Type B pancreatic cell (in vitro differentiated cells): ENCODE measurements around the gene ISOC2. TPM values are rescaled to one million over a fixed set of nuclear protein-coding genes. Genes with fewer than 3 reads are reported as not detected.
A peak's percentile ranks its signal among the peaks of the same experiment; 100 is the strongest.

Experiments
- DNase-seq: peaks from one replicate; pipeline ENCODE4 v3.0.0; 2021; ENCODE audit warnings: mixed read lengths; ENCODE audit not compliant: unreplicated experiment; ENCODE audit errors: extremely low spot score
- H3K27ac Mint-ChIP-seq: 2 replicates; pipeline ENCODE4 v1.8.0; 2021; ENCODE audit warnings: mild to moderate bottlenecking, mixed read lengths
- H3K27me3 Mint-ChIP-seq: 2 replicates; pipeline ENCODE4 v1.8.0; 2021; ENCODE audit warnings: mixed read lengths
- H3K36me3 Mint-ChIP-seq: 2 replicates; pipeline ENCODE4 v1.8.0; 2021; ENCODE audit warnings: mixed read lengths
- H3K4me1 Mint-ChIP-seq: one replicate; pipeline ENCODE4 v1.8.0; 2021; ENCODE audit warnings: mixed read lengths; ENCODE audit not compliant: unreplicated experiment
- H3K4me3 Mint-ChIP-seq: 2 replicates; pipeline ENCODE4 v1.8.0; 2021; ENCODE audit warnings: mild to moderate bottlenecking, mixed read lengths
- H3K9me3 Mint-ChIP-seq: 2 replicates; pipeline ENCODE4 v1.8.0; 2021; ENCODE audit warnings: mixed read lengths
- CTCF ChIP-seq: fragments of 200-600 bp; sonication (generic); conservative IDR thresholded peaks from 2 replicates; pipeline ENCODE4 v1.5.0; 2021; ENCODE audit warnings: antibody characterized with exemption, mild to moderate bottlenecking
- total RNA-seq: library from RNA; stranded (reverse); gene quantifications from 2 replicates; pipeline ENCODE4 v1.2.1, GENCODE V29; 2021; ENCODE audit warnings: low replicate concordance

ISOC2 gene
- total RNA-seq, 1 donor from 2014 or later, result 47.5 TPM

DNA sequence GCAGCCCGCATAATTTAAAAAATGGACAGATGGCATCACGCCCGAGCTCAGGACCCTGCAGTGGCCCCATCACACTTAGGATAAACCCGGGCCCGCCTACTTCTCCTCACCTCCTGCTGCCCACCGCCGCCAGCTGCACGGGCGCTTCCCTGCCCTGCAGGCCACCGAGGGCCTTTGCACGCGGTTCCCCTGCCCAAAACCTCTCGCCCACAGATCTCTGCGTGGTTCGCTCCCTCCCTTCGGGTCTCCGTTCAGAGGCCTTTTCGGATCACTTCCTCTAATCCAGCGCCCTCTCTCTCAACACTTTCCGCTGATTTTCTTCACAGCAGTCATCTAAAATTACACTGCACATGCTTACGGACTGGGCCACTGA is 20.1 kb downstream of the ISOC2 start:
- DNase-seq, result no peak
- peaks cover 16% of the 10 kb centered on the region for H3K4me1 Mint-ChIP-seq
- no peak overlapping the region for H3K27ac Mint-ChIP-seq
- no peaks in the 10 kb centered on the region for H3K9me3 Mint-ChIP-seq
- H3K27me3 Mint-ChIP-seq, result peaks cover 81% of the 10 kb centered on the region
- H3K4me3 Mint-ChIP-seq, result peak overlapping the region; percentile 62
- H3K36me3 Mint-ChIP-seq, result peaks cover 8% of the 10 kb centered on the region
- TF ChIP-seq CTCF, result no peak

DNA sequence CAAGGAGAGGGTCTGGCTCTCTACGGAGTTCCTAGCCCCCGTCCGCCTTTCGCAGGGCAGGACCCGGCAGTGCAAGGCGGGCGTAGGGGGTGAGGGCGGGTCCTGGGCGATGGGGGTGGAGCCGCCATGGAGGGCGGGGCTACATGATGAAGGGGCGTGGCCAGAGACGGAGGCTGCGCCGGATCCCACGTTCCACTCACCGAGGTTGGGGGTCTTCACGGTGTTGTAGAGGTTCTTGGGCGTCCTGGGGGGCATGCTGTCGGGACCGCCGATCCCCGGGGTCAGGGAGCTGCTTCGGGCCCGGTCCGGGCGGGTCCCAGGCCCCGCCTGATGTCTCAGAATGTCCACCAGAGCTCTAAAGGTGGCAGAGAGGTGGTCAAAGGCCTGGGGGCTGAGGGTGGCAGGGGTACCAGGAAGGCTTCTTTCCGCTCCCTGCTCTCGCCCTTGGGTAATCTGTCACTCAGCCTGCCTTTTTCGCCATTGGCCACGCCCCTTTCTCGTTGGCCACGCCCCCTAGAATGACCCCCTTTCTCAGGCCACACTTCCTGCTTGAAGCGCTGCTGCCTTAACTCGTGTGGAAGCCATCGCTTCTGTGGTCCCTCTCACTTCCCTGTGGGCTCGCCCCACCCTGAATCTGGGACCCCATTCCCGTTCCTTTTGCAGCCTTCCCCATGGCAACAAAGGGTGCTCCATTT is 20.9 kb downstream of the ISOC2 start:
- no peak for TF ChIP-seq CTCF
- H3K9me3 Mint-ChIP-seq, result no peaks in the 10 kb centered on the region
- H3K27me3 Mint-ChIP-seq, result peaks cover 80% of the 10 kb centered on the region
- DNase-seq, result no peak
- H3K4me3 Mint-ChIP-seq, result peak overlapping the region; percentile 62
- H3K4me1 Mint-ChIP-seq, result peaks cover 16% of the 10 kb centered on the region
- H3K27ac Mint-ChIP-seq, result no peak overlapping the region
- peaks cover 8% of the 10 kb centered on the region for H3K36me3 Mint-ChIP-seq

- no peak overlapping the region for H3K27ac Mint-ChIP-seq
- peaks cover 8% of the 10 kb centered on the region for H3K36me3 Mint-ChIP-seq
- H3K4me1 Mint-ChIP-seq, result peaks cover 16% of the 10 kb centered on the region
- H3K9me3 Mint-ChIP-seq, result no peaks in the 10 kb centered on the region
- no peak for DNase-seq
- H3K4me3 Mint-ChIP-seq, result no peak overlapping the region
- TF ChIP-seq CTCF, result no peak
- peaks cover 65% of the 10 kb centered on the region for H3K27me3 Mint-ChIP-seq
Observed at GRCh38 chr19:55439052-55439451, 22.4 kb downstream of the ISOC2 start.

- Mint-ChIP-seq H3K27ac (no peak overlapping the region), H3K36me3 (peaks cover 8% of the 10 kb centered on the region), H3K4me1 (peaks cover 16% of the 10 kb centered on the region), H3K27me3 (peaks cover 49% of the 10 kb centered on the region), H3K4me3 (no peak overlapping the region), H3K9me3 (no peaks in the 10 kb centered on the region)
- no peak for DNase-seq
- no peak for TF ChIP-seq CTCF
Observed at GRCh38 chr19:55437410-55437809, 24.0 kb downstream of the ISOC2 start.

DNA sequence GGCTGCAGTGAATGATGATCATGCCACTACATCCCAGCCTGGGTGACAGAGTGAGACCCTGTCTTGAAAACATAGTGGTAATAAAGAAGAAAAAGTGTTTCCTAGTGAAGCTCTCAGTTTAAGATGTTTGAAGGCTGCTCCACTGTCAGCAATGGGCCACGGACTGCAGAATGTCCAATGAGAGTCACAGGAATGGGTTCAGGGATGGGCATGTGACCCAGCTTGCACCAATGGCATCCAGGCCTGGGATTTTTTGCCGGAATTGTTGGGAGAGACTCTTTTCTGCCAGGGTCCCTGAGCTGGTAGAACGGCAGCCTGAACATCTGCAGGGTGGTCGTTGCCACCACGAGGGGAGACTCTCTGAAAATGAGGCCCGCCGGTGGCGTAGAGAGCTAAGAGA is 24.6 kb downstream of the ISOC2 start:
- H3K36me3 Mint-ChIP-seq, result peaks cover 8% of the 10 kb centered on the region
- peaks cover 45% of the 10 kb centered on the region for H3K27me3 Mint-ChIP-seq
- peaks cover 16% of the 10 kb centered on the region for H3K4me1 Mint-ChIP-seq
- H3K4me3 Mint-ChIP-seq, result no peak overlapping the region
- DNase-seq, result no peak
- no peak for TF ChIP-seq CTCF
- no peak overlapping the region for H3K27ac Mint-ChIP-seq
- no peaks in the 10 kb centered on the region for H3K9me3 Mint-ChIP-seq
